HuH-7 (cell line): ENCODE results near the gene SLC35F3.
"Not testable (repeated sequence)": the region's sequence is repeated elsewhere in the genome, so short reads cannot be mapped to it uniquely, and the experiment has no call there.

Experiments
- DNase-seq: peaks from one replicate; pipeline ENCODE4 v3.0.0; 2011; ENCODE audit warnings: low spot score

SLC35F3 gene

GRCh38 chr1:234144901-234145300 is 240.4 kb downstream of the SLC35F3 start:
- DNase-seq = no peak

- DNase-seq = no peak
These were observed 243.9 kb downstream of the SLC35F3 start for GRCh38 chr1:234148350-234148749.

- no peak for DNase-seq
These were observed 244.3 kb downstream of the SLC35F3 start for GRCh38 chr1:234148816-234149215.

GRCh38 chr1:234149217-234149616 is 244.7 kb downstream of the SLC35F3 start:
- no peak for DNase-seq

- no peak for DNase-seq
These were observed 246.4 kb downstream of the SLC35F3 start for GRCh38 chr1:234150892-234151291.

- not testable (repeated sequence) for DNase-seq
These were observed 247.9 kb downstream of the SLC35F3 start for GRCh38 chr1:234152344-234152743.

- peak; percentile 46 for DNase-seq
These were observed 250.1 kb downstream of the SLC35F3 start for GRCh38 chr1:234154320-234155251.

- no peak for DNase-seq
These were observed 258.2 kb downstream of the SLC35F3 start for GRCh38 chr1:234162661-234163060.

- DNase-seq = no peak
These were observed 258.9 kb downstream of the SLC35F3 start for GRCh38 chr1:234163267-234163919.

GRCh38 chr1:234164098-234164709 is 259.7 kb downstream of the SLC35F3 start:
- no peak for DNase-seq

- DNase-seq = no peak
These were observed 263.7 kb downstream of the SLC35F3 start for GRCh38 chr1:234168061-234168724.

GRCh38 chr1:234169161-234169849 is 264.8 kb downstream of the SLC35F3 start:
- DNase-seq = no peak

GRCh38 chr1:234170067-234170466 is 265.6 kb downstream of the SLC35F3 start:
- DNase-seq = no peak

- no peak for DNase-seq
These were observed 266.1 kb downstream of the SLC35F3 start for GRCh38 chr1:234170622-234171021.

- no peak for DNase-seq
These were observed 269.5 kb downstream of the SLC35F3 start for GRCh38 chr1:234173968-234174367.

GRCh38 chr1:234175363-234175762 is 270.9 kb downstream of the SLC35F3 start:
- no peak for DNase-seq

- DNase-seq = no peak
These were observed 271.5 kb downstream of the SLC35F3 start for GRCh38 chr1:234176000-234176399.

- not testable (repeated sequence) for DNase-seq
These were observed 272.4 kb downstream of the SLC35F3 start for GRCh38 chr1:234176847-234177246.

GRCh38 chr1:234185438-234185837 is 281.0 kb downstream of the SLC35F3 start:
- no peak for DNase-seq

- no peak for DNase-seq
These were observed 281.7 kb downstream of the SLC35F3 start for GRCh38 chr1:234186037-234186688.

GRCh38 chr1:234188454-234188792 is 283.9 kb downstream of the SLC35F3 start:
- DNase-seq = no peak
